Measurements from ENCODE around the gene GSS.

Gene GSS

DNA sequence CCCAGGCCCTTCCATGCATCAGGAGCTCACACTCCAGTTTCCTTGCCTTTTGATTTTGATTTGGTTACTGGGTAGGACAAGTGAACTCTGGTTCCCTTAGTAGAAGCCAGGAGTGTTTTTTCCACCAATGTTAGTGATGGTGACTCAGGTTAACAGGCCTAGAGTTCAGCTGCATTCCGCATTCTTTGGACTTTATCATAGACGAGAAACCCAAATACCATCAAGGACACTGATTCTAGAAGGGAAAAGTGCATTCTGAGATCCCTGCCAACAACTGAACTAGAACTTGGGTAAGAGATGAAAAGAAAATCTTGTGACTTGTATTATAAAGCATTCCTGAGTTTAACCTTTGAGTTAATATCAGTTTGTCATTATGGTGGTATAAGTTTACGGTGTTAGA, 8.9 kb downstream of the GSS start:
- DNase-seq (ENCODE audit: low read depth): no peak

DNA sequence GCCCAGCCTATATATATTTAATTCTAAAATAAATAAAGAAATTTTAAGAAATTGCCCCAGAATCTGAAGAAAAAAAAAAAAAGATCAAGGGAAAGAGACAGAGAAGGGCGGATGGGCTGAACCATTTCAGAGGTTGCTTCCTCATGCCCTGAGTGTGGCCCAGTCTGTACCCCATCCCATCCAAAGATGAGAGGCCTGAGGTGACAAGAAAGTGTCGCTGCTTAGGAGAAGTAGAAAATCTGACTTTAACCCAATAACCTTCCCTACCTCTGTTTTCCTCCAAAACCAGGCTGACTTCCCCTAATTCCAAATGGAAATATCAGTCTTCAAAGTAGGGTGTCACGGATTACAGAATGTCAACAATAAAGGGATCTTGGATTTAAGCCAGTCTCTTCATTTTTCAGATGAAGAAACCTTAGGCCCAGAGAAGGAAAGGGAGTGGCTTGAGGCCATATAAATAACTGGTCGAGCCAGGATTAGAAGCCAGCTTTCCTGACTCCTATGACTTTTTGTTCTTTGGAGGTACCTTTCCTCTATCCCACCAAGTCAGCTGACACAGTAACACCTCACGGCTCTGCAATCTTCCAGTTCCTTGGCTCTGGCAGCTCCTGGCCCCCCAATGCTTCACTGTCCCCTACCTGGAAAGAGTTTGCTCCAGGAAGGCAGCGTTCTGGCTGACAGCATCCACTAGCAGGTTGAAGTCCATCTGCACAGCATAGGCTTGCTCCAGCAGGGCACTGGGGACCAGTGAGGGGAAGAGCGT, 10.1 kb downstream of the GSS start:
- no peak for DNase-seq (ENCODE audit: low read depth)

DNA sequence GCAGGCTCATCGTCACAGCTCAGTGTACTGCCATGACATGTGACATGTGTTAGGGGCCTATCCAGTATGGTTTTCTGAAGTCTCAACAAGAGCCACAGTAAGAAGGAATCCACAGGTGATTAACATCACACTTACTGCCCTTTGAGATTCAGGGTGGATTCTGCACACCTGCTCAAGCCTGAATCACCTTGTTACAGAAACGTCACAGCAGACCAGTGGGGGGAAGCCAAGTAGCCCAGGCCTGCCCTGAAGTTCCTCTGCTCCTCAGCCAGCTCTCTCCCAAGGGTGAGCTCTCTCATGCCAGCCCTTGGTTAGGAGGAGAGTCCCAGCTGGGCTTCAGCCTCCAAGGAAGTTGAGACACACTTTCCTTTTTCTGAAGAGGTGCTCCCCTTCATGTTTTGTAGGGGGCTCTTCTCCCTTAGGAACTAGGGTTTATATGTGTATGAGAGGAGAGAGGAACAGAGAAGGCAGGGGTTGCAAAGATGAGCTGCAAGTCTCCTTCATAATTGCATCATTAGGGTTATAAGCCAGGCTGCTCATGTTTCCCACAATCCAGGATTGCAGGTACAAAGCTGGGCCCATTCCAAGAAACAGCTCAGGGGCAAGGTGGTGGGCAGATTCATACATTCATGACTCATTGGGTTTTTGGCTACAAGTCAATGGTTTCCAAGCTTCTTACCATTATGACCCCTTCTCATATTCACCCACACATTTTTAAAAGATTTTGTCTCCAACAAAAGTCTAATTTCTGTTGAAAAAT, 11.6 kb downstream of the GSS start:
- no peak for DNase-seq (ENCODE audit: low read depth)

DNA sequence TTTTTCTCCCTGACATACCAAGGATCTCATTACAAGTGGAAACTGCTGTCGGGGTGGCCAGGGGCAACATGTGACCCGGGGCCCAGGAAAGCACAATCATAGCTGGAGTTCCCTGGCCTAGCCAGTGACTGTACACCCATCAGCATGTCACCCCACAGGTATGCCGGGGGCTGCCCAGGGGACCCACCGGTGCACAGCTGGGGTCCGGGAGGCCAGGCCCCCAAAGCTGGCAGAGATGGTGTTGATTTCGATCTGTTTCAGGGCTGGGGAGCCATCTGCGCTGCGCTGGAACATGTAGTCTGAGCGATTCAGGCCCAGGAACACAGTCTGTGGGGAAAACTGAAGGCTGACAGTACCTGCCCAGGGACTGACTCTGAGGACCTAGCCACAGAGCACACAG, 13.3 kb downstream of the GSS start:
- DNase-seq (ENCODE audit: low read depth): no peak

DNA sequence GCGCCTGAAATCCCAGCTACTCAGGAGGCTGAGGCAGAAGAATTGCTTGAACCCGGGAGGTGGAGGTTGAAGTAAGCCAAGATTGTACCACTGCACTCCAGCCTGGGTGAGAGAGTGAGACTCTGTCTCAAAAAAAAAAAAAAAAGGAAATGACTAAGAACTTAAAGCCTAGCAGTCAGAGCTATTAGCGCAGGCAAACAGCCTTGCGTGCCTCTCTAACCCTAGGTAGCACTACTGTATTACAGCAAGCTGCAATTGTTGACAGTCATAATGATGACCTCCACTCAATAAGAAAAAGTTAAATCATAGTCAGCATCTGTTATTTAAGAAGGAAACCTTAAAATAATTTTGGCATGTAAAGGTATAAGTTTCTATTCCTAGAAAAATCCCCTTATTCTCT, 14.4 kb downstream of the GSS start:
- no peak for DNase-seq (ENCODE audit: low read depth)

DNA sequence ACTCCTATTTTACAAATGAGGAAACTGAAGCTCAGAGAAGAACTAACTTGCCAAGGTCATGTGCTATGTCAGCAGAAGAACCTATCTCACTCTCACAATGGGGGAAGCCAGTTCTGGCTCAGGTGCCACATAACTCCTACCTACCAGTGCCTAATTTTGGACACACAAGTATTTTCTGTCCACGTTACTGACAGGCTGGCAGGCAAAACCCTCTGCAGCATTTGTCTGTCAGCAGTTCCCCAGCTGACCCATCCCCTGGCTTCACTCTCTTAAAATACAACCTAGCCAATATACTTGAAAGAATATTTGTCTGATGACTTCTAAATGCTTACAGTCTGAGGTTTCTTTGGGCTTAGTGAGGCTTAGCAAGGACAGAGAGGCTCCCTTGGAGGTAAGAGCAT, 15.5 kb downstream of the GSS start:
- DNase-seq (ENCODE audit: low read depth): no peak

DNA sequence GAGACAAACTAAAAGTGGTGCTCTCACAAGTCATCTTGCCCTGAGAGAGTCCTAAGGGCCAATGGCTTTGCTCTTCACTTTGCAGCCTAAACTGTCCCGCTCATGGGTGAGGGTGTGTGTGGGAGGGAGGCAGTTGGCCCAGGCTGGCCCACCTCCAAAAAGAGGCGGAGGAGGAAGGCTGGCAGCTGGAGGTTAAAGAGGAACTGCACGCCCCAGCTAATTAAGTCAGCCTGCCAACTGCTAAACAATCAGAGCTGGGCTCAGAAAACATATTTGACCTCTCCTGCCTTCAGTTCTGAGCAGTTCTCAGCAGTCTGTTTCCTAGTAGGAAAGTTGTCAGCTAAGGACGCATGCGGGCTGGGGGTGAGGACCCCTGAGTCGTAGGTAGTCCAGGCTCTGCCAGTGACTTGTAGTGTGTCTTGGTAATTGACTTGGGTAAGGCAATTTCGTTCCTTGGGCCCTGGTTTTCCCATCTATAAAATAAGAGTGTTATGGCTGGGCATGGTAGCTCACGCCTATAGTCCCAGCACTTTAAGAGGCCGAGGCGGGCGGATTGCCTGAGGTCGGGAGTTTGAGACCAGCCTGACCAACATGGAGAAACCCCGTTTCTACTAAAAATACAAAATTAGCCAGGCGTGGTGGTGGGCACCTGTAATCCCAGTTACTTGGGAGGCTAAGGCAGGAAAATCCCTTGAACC, 17.0 kb downstream of the GSS start:
- DNase-seq (ENCODE audit: low read depth): peak; percentile 17

DNA sequence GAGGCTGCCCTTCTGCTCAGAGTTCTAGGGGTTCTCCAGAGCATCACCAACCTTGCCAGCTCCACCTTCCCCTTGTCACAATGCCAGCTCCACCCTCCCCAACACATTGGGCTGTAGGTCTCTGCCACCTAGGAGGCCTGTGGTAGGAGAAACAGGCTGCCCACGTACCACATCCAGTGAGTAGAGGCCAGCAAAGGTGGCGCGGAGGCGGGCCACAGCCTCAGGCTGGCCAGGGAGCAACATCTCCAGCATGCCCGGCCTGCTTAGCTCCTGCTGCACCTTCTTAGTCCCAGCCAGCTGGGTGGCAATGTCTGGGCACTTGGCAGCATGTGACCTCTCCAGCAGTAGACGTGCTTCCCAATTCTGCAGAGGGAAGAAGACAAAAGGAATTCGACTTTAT, 23.8 kb downstream of the GSS start:
- no peak for DNase-seq (ENCODE audit: low read depth)

DNA sequence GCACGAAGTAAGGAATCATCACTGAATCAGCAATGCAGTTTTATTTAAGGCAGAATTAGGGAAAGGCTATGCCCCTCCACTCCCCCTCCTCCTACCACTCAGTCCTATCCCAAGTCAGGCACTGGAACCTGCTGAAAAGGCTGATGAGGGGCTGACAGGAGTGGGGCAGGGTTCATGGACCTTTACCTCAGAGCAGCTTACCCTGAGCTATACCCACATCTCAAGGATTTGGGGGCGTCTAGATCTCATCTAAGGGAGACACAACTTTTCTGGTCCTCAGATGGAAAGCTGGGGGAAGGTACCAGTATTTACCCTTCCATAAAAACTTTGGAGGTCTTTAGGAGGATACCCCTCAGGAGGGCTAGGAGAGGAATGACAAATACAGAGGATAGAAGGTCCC, 27.2 kb downstream of the GSS start:
- DNase-seq (ENCODE audit: low read depth): no peak

DNA sequence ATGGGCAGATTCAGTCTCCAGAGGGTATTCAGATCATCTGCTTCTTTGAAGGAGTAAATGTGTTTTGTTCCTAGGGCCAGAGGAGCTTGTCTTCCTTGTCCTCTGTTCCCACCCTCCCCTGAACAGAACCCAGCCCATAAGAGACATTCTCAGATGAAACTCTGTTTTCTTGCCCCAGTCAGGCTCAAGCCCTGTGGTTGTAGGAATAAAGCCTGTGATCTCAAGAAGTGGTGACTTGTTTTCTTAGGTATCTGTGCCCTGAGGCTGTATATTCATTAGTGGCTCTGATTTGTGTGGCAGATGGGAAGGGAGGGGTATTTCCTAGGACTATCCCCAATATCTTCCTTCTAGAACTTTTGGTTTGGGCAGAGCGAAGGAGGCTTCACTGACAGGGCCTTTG, 27.9 kb downstream of the GSS start:
- DNase-seq (ENCODE audit: low read depth): no peak

DNA sequence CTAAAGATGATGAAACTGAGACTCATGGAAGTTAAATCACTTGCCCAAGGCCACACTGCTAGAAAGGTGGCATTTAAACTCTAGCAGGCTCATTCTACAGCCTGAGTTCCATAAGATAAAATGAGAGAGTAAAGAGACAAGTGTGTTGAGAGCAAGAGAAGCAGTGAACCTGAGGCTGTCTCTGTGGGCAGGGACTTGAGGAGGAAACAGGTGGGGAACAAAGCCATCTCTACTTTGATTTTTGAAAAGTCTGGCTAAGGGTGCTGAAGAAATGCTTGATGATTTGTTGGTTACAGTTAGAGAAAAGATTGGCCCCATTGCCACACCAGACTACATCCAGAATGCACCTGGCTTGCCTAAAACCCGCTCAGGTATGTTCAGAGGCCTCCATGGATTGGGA, 29.0 kb downstream of the GSS start:
- no peak for DNase-seq (ENCODE audit: low read depth)

DNA sequence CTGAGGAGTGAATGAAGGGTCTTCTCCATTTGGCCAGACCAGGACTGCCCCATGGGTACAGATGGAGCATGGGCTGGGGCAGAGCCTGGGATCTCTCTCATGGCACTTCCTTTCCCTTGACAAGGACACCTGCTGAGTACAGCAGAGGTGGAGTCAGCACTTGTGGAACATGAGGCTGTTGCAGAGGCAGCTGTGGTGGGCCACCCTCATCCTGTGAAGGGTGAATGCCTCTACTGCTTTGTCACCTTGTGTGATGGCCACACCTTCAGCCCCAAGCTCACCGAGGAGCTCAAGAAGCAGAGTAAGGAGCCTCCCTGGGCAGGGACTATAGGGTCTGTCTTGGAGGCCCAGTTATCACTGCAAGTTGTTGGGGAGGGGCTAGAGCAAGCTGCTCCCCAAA, 29.6 kb downstream of the GSS start:
- no peak for DNase-seq (ENCODE audit: low read depth)

DNA sequence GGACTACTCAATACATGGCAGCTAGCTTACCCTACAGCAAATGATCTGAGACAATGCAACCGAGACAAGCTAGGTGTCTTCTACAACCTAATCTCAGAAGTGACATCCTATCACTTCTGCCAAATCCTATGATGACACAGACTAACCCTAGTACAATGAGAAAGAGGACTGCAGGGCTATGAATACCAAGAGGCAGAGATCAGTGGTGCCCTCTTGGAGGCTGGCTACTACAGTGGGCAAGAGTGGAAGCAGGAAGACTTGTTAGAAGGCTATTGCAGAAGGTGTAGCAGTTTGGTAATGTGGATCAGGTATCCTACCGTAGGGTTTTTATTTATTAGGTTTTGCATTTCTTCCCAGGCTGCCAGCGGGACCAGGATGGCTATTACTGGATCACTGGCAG, 30.3 kb downstream of the GSS start:
- DNase-seq (ENCODE audit: low read depth): no peak

DNA sequence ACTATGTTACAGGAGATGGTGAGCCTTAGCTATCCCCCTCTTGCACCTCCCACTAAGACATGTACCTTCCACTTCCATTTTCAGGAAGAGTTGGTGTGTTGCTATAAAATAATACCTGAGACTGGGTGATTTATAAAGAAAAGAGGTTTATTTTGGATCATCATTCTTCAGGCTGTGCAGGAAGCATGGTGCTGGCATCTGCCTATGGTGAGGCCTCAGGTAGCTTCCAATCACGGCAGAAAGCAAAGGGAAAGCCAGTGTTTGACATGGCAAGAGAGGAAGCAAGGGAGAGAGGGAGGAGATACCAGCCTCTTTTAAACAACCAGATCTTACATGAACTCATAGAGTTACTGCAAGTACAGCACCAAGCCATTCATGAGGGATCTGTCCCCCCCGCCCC, 32.2 kb downstream of the GSS start:
- DNase-seq (ENCODE audit: low read depth): no peak

DNA sequence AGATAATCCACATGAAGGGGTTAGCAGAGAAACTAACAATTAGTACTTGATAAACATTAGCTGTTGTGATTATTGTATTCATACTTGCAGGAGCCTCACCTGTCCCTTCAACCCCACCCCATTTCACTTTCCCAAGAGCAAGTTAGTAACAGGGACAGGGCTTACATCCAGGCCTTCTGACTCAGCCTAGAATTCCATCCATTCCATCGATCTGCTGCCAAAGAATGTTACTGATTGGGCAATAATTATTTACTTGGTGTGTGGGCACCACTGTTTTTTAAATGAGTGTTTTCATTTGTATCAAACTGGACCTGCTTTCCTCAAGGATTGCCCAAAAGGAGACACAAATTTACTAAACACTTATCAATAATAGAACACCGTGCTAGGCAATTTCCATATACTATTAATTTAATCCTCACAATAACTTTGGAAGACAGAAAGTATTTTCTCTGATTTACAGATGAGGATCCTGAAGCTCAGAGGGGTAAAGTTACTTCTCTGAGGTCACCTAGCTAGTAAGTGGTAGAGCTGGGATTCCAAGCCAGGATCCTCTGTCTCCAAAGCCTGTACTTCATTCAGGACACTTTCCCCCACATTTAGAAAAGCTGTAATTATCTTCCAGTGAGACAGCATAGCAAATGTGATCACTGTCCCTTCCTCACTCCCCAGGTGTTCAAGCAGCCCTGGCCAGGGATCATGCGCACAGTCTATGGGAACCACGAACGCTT, 32.8 kb downstream of the GSS start:
- peak; percentile 83 for DNase-seq (ENCODE audit: low read depth)

DNA sequence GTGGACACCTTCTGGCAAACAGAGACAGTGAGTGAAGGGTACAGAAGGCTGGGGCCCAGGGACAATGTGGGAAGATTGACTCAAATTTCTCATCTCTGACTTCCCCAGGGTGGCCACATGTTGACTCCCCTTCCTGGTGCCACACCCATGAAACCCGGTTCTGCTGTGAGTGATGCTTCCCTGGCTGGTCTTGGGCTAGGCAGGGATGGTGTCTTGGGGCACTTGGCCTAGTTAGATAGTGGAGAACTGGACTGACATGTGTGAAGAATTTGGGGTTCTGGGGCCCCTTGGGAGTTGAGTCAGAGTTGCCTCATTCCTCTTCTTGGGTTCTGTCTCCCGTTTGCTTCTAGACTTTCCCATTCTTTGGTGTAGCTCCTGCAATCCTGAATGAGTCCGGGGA, 34.2 kb downstream of the GSS start:
- DNase-seq (ENCODE audit: low read depth): peak; percentile 42

DNA sequence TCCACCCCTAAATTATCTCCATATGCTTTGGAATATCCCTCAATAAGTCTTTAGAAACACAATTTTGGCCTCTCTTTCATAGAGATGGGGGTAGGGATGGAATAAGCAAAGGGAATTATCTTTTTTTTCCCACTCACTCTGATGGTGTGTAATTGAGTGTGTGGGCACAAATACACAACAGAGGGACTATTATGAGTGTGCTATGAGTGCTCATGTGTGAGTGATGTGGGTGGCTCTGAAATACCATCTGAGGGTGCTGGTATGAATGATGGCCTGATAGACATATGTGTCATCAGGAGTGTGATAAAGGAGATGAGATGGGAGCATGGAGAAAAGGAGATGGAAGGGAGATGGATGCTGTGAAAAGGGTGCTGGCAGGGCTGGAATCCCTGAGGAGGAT, 35.6 kb downstream of the GSS start:
- no peak for DNase-seq (ENCODE audit: low read depth)

DNA sequence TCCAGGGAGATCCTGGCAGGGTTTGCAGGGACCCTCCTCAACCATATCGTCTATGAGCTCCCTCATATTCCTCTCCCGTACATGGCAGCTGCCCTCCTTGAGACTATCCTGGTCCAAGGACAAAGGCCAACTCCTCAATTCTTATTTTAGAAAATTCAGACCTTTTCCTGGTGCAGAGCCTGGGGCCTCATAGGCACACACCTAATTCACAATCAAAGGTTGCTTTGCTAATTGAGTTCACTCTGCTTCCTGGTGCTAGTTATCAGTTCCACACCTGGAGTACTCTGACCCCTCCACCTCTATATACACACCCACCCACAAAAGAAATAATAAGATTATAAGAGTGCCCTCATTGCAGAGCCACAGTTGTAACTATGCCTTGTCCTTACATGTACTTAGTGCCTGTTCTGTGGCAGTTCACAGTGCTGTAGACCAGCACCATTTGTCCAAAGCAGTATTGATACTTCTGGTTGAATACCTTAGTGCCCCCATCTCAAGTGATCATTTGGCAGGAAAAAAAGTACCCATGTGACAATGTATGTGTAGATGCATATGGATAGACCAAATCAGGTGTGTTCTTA, 38.7 kb downstream of the GSS start:
- DNase-seq (ENCODE audit: low read depth): no peak

DNA sequence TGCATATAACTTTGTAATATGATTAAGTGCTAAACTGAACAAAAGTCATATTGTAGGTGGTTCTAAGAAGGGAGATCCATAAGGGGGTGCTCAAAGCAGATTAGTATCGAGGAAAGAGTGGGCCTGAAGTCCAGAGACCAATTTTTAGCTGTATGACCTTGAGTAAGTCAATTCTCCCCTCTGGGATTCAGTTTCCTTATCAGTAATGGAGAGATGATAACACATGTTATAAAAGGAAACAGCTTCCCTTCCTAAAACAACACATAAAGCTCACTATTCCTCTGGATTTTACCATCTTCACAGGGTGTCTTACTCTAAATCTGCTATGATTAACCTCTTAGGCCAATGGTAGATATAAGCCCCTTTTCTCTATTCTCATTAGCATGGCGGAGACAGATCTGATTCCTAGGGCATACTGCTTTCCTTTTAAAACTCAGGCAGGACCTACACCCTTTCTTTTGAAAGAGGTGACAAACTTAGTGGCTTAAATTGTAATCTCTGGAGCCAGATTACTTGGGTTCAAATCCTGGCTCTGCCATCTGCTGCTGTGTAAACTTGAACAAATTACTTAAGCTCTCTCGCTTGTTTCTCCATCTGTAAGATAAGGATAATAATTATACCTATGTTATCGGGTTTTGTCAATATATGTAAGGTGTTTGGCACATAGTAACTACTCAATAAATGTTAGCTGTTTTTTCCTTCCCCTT, 39.7 kb downstream of the GSS start:
- no peak for DNase-seq (ENCODE audit: low read depth)

DNA sequence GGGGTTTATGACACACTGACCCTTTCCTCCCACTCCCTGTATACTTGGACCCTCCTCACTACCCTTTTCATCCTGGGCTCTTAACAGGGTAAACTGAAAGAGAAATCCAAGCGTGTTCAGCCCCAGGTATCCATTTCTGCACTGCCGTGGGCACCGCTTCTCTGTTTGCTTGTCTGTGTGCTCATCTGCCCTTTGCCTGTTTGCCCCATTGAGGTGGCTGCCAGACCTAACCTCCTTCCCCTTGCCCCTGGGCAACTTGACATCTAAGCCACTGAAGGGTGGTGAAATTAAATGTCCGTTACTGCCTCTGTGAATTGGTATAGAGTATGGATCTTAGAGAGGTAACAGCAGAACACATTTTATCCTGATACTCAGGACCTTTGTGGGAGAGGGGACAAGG, 40.5 kb downstream of the GSS start:
- no peak for DNase-seq (ENCODE audit: low read depth)

DNA sequence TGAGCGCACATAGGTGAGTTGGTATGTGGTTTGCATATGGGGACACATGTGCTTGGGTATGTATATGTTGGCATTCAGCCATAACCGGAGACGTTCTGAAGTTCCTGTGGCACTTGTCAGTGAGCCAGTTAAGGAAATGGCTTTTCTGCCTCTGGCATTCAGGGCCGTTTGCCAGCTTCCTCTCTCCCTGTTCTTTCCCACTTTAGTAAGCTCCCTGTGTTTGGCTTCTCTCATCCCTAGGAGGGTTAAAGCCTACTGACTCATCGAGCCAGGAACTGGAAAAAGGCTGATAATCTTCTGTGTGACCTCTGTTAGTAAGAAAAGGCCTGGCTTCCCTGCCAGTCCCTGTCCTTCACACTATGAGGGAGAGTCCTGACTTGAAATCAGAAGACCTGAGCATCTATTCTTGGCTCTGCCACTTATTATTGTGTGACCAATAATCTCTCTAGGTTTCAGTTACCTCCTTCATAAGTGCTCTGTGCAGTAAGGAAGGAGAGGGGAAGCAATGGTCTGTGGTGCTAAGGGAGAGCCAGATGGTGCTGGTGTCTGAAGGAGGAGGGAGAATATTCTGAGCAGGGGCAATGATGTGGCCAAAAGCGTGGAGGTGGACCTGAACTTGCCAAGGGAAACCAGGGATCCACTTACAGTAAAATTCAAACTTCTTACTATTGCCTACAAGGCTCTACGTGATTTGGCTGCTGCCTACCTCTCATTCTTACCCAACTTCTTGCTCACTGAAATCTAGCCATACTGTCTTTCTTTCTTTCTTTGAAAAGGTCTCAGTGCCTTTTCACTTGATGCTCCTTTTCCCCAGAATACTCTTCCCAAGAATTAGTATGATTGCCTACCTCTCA, 47.8 kb downstream of the GSS start:
- DNase-seq (ENCODE audit: low read depth): peak; percentile 76
